Natural killer cell (primary cell): Measurements from ENCODE around the gene SEC11C. TPM values are rescaled to one million over a fixed set of nuclear protein-coding genes. Genes with fewer than 3 reads are reported as not detected.

Source experiments
- ATAC-seq, 3 donors: fragments of 150-1000 bp in 2 of 3; fragments of 200-7000 bp in 1 of 3; cut with Tn5 transposase; 1 replicate in 1 of 3; 2 replicates in 2 of 3; pipeline ENCODE4 v1.10.0; 2021; ENCODE audit warnings: mild to moderate bottlenecking in 2 of 3, moderate library complexity in 2 of 3
- DNase-seq, 2 donors: peaks; one replicate each; pipeline versions ENCODE4 v3.0.0 to v3.0.0-alpha.2; 2013 to 2021; ENCODE audit warnings: mixed read lengths in 1 of 2
- H3K27ac ChIP-seq: one replicate; pipeline ENCODE4 v1.5.1; 2013; ENCODE audit warnings: mild to moderate bottlenecking, low read length
- H3K27me3 ChIP-seq: one replicate; pipeline ENCODE4 v1.6.1; 2013; ENCODE audit warnings: low read length; ENCODE audit not compliant: control insufficient read depth, insufficient read depth
- H3K36me3 ChIP-seq: one replicate; pipeline ENCODE4 v1.6.1; 2013; ENCODE audit warnings: low read length; ENCODE audit not compliant: control insufficient read depth, insufficient read depth
- H3K4me1 ChIP-seq: one replicate; pipeline ENCODE4 v1.6.1; 2013; ENCODE audit warnings: low read length; ENCODE audit not compliant: control insufficient read depth, insufficient read depth
- H3K4me3 ChIP-seq: one replicate; pipeline ENCODE4 v1.5.1; 2013; ENCODE audit warnings: low read length
- H3K9me3 ChIP-seq: one replicate; pipeline ENCODE4 v1.6.1; 2013; ENCODE audit warnings: low read length; ENCODE audit not compliant: control insufficient read depth, insufficient read depth
- H3K27ac Mint-ChIP-seq, 2 donors: one replicate each; pipeline ENCODE4 v1.8.0; 2022; ENCODE audit warnings: mild to moderate bottlenecking in 2 of 2, mixed read lengths in 2 of 2, moderate library complexity in 1 of 2
- H3K27me3 Mint-ChIP-seq, 2 donors: one replicate each; pipeline ENCODE4 v1.8.0; 2022; ENCODE audit warnings: low read depth in 2 of 2, mixed read lengths in 2 of 2
- H3K36me3 Mint-ChIP-seq: one replicate; pipeline ENCODE4 v1.8.0; 2022; ENCODE audit warnings: mixed read lengths
- H3K4me1 Mint-ChIP-seq, 2 donors: one replicate each; pipeline ENCODE4 v1.8.0; 2022; ENCODE audit warnings: mixed read lengths in 2 of 2
- H3K4me3 Mint-ChIP-seq: one replicate; pipeline ENCODE4 v1.8.0; 2022; ENCODE audit warnings: mild to moderate bottlenecking, moderate library complexity, mixed read lengths
- H3K9me3 Mint-ChIP-seq, 2 donors: one replicate each; pipeline ENCODE4 v1.8.0; 2022; ENCODE audit warnings: mixed read lengths in 2 of 2
- CTCF ChIP-seq: fragments of 200-600 bp; IDR thresholded peaks from one replicate; pipeline ENCODE4 v1.8.0; 2022; ENCODE audit warnings: antibody characterized with exemption
- WGBS: methylation state at CpG from one replicate; pipeline ENCODE4 v1.1.7; 2013; ENCODE audit warnings: missing lambda C conversion rate; ENCODE audit not compliant: insufficient coverage; 5-methylcytosine and 5-hydroxymethylcytosine counted together
- intact Hi-C: fragments of 100-400 bp; cut with micrococcal nuclease; formaldehyde crosslinking; loops from one replicate; pipeline ENCODE4 v1.14.2; 2022
- total RNA-seq, 4 donors: library from RNA; stranded (reverse); fragments of 120-200 nt in 1 of 4; gene quantifications; one replicate each; pipeline versions ENCODE4 v1.2.3 to v1.2.4, GENCODE V29; 2013 to 2022

SEC11C gene
- total RNA-seq, 3 donors from 2014 or later (not counting 1 experiment from before 2014, with no cell fraction given), result 50.9 to 76.4 (median 54.8) TPM

- Histone ChIP-seq H3K4me3 (no peak overlapping the region), H3K27ac (no peak overlapping the region), H3K36me3 (no peaks in the 10 kb centered on the region), H3K27me3 (peaks cover 3% of the 10 kb centered on the region), H3K9me3 (no peaks in the 10 kb centered on the region), H3K4me1 (no peaks in the 10 kb centered on the region)
- intact Hi-C loops, result no loop called here
- WGBS, result 81% methylated on average over 5 of the region's 6 CpGs
- no peak for TF ChIP-seq CTCF
- Mint-ChIP-seq H3K27ac (no peak overlapping the region), H3K4me3 (no peak overlapping the region), H3K9me3 (no peaks in the 10 kb centered on the region), H3K27me3 (peaks cover 25 to 49% of the 10 kb centered on the region in 2 donors), H3K36me3 (no peaks in the 10 kb centered on the region), H3K4me1 (no peaks in the 10 kb centered on the region)
- ATAC-seq, result no peak
- DNase-seq, result no peak
Measured at GRCh38 chr18:59127047-59127446, 12.6 kb upstream of the SEC11C start.

GRCh38 chr18:59129951-59130703 is 9.6 kb upstream of the SEC11C start:
- H3K36me3 Mint-ChIP-seq, result no peaks in the 10 kb centered on the region
- no peak for TF ChIP-seq CTCF
- 60% methylated on average over 2 of the region's 4 CpGs for WGBS
- ATAC-seq (peak; percentile 62 to 75 (median 69)), DNase-seq (peak in 1 of 2 donors; percentile 9)
- Histone ChIP-seq H3K4me3 (no peak overlapping the region), H3K27ac (no peak overlapping the region), H3K27me3 (peaks cover 3% of the 10 kb centered on the region), H3K4me1 (no peaks in the 10 kb centered on the region), H3K36me3 (no peaks in the 10 kb centered on the region), H3K9me3 (no peaks in the 10 kb centered on the region)
- peaks cover 28 to 48% of the 10 kb centered on the region in 2 donors for H3K27me3 Mint-ChIP-seq
- H3K4me3 Mint-ChIP-seq, result no peak overlapping the region
- H3K9me3 Mint-ChIP-seq, result no peaks in the 10 kb centered on the region
- intact Hi-C loops, result no loop called here
- H3K4me1 Mint-ChIP-seq, result no peaks in the 10 kb centered on the region
- no peak overlapping the region for H3K27ac Mint-ChIP-seq

- 82% methylated on average over 5 of the region's 5 CpGs for WGBS
- Histone ChIP-seq H3K9me3 (no peaks in the 10 kb centered on the region), H3K4me3 (no peak overlapping the region), H3K4me1 (no peaks in the 10 kb centered on the region), H3K36me3 (no peaks in the 10 kb centered on the region), H3K27ac (no peak overlapping the region), H3K27me3 (peaks cover 3% of the 10 kb centered on the region)
- no peak for TF ChIP-seq CTCF
- no peak for ATAC-seq
- no peaks in the 10 kb centered on the region for H3K36me3 Mint-ChIP-seq
- H3K9me3 Mint-ChIP-seq, result no peaks in the 10 kb centered on the region
- H3K4me3 Mint-ChIP-seq, result no peak overlapping the region
- H3K4me1 Mint-ChIP-seq, result no peaks in the 10 kb centered on the region
- H3K27ac Mint-ChIP-seq, result no peak overlapping the region
- no peak for DNase-seq
- intact Hi-C loops, result no loop called here
- H3K27me3 Mint-ChIP-seq, result peaks cover 35 to 52% of the 10 kb centered on the region in 2 donors
Measured at GRCh38 chr18:59132810-59133465, 6.7 kb upstream of the SEC11C start.
